H1 (cell line): ENCODE results near the gene RABGGTA. TPM values are rescaled to one million over a fixed set of nuclear protein-coding genes. Genes with fewer than 3 reads are reported as not detected.

Experiments used
- BRCA1 ChIP-seq: IDR thresholded peaks from 2 replicates; pipeline ENCODE4 v1.6.1; 2012; ENCODE audit warnings: low read depth, low read length, improper control_type of control experiment
- HDAC2 ChIP-seq, 2 experiments: fragments of 300-600 bp in 1 of 2; sonication (generic) in 1 of 2; IDR thresholded peaks; 2 replicates each; pipeline ENCODE4 v1.6.1; 2011 to 2012; ENCODE audit warnings: low read depth in 2 of 2, low read length in 2 of 2, mild to moderate bottlenecking in 2 of 2, moderate library complexity in 2 of 2, borderline replicate concordance in 1 of 2, inconsistent platforms in 1 of 2
- POU5F1 ChIP-seq: IDR thresholded peaks from 2 replicates; pipeline ENCODE4 v1.6.1; 2011; ENCODE audit warnings: low read depth, mild to moderate bottlenecking, low read length, moderate library complexity
- polyA plus RNA-seq, 7 experiments: library from polyadenylated mRNA; depleted of rRNA in 3 of 7; stranded (reverse) in 5 of 7; unstranded in 2 of 7; fragments of >200 nt in 5 of 7; fragments of 200-250 nt in 2 of 7; gene quantifications; 1 replicate in 5 of 7; 2 replicates in 1 of 7; 4 replicates in 1 of 7; pipeline versions ENCODE4 v1.2.1 to v1.2.3, GENCODE V29; 2011 to 2013; ENCODE audit warnings: missing spikeins in 2 of 7, mixed read lengths in 2 of 7
- total RNA-seq: library from RNA; stranded (reverse); fragmentation: NEBNext Ultra II Directional; extraction: Animal tissue kit (Norgen Biotek cat#: 25700); gene quantifications from 2 replicates; pipeline ENCODE4 v1.2.1, GENCODE V29; 2021

The RABGGTA gene
- total and polyA plus RNA-seq, 2 of the 8 experiments (the other 6 are each of a cell fraction or from before 2014, with no cell fraction given) = 16.0 to 49.8 TPM

GRCh38 chr14:24314377-24315193, 43.2 kb upstream of the RABGGTA start (continued):
- TF ChIP-seq HDAC2 (IDR thresholded peaks at IDR 0.05; ENCODE audit: borderline replicate concordance in 1 of 2, low read depth in 2 of 2, low read length in 2 of 2) (no peak), POU5F1 (no peak), BRCA1 (no peak)
